HG03432 (cell line): ENCODE data around the gene ARAP2.

ENCODE experiments used
- ATAC-seq: cut with Tn5 transposase; IDR thresholded peaks from one replicate; pipeline ENCODE4 v1.9.1; 2021; ENCODE audit warnings: mild to moderate bottlenecking, moderate library complexity; ENCODE audit not compliant: unreplicated experiment

Gene ARAP2

DNA sequence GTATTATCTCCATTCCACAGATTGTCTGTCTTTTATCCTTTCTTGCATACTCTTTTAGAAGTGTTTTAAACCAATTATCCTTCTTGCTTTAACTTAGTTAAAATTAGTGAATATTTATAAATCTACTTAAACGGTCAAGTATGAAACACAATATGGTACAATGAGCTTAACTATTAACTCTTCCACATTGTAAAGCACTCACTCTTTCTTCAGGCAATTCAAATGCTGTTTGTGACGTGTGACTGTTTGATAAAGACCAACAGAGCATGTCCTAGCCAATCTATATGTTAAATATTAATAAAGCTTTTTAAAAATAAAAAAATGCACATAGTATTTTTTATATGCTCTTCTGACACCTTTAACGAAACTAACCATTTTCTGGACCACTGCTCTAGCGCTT, 192.7 kb downstream of the ARAP2 start:
- ATAC-seq = no peak

DNA sequence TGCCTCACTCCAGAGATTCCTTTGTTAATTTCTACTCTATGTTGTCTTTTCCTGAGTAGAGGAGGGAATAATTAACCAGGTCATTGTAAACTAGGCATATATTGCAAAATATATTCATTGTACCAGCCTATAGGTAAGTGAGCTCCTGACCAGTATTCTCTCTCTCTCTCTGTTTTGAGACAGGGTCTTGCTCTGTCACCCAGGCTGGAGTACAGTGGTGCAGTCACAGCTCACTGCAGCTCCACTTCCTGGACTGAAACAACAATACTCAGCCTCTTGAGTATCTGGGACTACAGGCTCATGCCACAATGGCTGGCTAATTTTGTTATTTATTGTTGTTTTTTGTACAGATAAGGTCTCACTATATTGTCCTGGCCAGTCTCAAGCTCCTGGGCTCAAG, 198.3 kb downstream of the ARAP2 start:
- ATAC-seq = no peak

DNA sequence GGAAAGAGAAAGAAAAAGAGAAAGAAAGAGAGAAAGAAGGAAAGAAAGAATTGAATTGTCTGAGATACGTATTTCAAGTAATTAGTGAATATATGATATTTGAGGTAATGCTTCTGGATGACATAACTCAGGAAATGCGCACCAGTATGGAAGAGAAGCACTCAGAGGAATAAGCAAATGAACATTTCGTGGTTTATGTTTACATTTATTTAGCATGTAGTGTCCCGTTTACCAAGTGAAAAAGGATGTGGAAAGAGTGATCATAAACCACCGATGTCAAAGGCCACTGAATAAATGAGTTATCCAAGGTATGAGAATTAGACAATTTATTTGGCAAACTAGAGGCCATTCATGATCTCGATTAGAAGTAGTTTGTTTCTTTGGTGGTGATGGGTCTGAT, 200.4 kb downstream of the ARAP2 start:
- no peak for ATAC-seq

DNA sequence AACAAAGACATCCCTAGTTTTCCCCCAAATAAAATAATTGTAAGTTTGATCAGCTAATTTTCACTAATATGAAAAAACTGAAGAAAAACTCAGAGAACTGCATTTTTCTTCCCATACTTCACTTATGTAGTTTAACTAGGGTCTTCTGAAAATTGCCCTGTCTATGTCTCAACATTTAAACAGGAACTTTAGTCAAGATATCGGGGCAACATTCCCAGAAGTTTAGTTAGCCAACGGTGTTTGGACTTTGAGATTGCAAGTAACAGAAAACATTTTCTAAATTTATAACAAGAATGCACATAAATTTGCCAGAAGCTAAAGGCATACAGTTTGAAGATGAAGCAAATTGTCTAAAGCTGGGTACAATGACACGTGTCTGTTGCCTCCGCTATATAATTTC, 201.1 kb downstream of the ARAP2 start:
- ATAC-seq = no peak

DNA sequence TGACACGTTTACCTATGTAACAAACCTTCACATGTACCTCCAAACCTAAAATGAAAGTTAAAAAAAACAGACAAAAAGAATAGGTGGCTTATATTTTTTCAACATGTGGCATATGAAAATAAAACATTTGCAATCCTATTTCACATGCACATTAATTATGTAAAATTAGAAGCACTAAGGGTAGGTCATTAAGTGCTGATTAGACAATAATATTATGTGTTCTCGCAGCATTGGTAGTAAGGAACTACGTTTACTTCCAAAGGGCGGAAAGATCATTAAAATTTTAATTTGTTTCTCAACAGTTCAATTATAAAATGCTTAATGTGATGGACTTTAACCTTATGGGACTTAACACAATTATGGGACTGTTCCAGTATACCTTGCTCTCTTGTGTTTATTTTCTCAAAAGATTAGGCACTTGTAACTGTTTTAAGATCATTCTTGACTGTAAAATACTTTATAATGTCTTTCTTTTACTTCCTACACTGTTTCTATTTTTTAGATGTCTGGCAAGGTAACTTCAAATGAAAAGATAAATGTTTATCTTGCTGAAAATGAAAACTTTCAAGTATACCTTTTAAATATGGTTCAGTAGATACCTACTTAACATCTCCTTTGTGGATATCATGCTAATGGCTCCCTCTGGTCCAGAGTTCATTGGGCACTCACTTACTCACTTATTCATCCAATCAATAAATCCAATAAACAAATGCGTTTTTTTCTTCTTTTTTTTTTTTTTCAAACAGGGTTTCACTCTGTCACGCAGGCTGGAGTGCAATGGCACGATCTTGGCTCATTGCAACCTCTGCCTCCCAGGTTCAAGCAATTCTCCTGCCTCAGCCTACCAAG, 202.0 kb downstream of the ARAP2 start:
- no peak for ATAC-seq

DNA sequence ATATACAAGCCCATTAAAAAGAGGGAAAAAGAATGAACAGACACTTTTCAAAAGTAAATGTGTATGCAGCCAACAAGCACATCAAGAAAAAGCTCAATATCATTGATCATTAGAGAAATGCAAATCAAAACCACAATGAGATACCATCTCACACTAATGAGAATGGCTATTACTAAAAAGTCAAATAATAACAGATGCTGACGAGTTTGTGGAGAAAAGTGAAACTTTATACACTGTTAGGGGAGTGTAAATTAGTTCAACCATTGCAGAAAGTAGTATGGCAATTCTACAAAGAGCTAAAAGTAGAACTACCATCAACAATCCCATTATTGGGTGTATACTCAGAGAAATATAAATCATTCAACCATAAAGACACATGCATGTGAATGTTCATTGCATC, 203.0 kb downstream of the ARAP2 start:
- ATAC-seq = no peak

DNA sequence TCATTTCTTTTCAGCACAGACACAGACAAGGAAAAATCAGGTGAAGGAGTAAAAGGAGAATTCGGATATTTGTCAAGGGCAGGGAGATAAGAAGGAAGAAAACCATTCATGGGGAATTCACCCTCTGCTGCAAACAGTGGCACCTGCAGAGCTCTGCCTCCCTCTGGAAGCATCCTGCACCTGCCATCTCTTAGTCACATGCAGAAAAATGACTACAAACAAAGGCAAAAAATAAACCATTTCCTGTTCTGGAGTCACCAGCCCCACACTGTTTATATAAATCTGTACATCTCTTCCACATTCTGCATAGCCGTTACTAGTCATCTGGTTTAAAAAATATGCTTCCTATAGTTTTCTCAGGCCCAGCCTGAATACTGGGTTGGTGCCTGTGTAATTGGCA, 205.3 kb downstream of the ARAP2 start:
- no peak for ATAC-seq

DNA sequence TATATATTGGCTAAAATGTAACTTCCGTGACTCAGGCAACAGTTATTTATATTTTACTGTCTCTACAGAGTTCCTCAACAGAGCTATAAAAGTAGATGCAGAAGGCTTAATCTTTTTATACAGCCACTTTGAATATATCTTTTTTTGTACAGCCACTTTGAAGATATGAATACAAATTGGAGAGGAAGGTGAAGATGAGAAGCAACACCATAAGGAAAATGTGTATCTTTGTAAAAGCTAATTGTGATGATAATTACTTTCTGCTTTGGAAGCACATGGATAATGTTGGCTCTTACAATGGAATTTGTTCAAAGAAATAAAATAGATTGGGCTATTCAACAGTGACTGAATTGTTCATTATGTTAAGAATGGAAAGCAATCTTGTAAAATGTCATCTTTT, 205.8 kb downstream of the ARAP2 start:
- ATAC-seq = no peak

DNA sequence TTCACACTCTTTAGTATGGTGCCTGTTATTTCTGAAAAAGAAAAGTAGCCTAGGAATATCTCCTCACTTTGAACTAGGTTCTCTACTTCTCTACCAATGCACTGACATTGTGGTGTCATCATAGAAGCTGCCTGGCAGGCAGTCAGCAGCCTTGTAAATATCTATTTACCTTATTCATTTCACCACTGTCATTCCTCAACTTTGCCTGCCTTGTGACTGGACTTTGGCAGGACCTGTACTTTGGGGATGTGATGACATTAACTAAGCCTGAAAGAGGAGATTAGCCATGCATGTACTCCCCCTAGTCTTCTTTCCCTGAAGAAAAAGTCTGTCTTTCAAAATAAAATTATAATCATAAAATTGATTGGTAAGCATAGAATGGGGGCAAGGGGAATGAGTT, 207.2 kb downstream of the ARAP2 start:
- no peak for ATAC-seq

DNA sequence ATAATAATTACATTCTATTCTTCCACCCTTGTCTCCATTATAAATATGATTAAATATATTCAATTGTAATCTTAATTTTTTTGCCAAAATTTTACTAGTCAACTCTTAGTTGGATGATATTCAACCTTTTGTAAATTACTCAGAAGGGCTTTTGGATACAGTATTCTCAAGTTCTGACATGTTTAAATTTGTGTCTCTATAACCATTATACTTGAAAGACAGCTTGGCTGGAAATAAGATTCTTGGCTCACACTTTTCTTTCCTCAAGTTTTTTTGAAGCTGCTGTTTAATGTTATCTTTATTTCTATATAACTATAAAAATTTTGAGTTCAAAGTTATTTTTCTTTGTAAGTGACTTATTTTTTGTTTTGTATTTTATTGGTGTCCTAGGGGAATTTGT, 214.4 kb downstream of the ARAP2 start:
- ATAC-seq = no peak

DNA sequence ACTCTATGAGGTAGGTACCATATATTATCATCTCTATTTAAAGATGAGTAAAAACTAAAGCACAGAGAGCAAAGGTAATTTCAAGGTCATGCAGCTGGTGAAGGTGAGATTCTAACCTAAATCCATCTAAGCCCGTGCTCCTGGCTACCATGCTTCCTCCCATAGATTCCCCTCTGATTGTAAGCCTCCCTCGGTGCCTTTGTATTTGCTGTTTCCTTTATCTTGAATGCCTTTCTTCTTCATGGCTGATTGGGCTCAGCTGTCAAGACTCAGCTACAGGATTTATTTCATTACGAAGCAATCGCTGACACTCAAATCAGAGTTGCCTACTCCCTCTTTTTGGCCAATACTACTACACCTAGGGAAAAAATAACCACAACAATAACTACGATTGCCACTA, 217.1 kb downstream of the ARAP2 start:
- no peak for ATAC-seq

DNA sequence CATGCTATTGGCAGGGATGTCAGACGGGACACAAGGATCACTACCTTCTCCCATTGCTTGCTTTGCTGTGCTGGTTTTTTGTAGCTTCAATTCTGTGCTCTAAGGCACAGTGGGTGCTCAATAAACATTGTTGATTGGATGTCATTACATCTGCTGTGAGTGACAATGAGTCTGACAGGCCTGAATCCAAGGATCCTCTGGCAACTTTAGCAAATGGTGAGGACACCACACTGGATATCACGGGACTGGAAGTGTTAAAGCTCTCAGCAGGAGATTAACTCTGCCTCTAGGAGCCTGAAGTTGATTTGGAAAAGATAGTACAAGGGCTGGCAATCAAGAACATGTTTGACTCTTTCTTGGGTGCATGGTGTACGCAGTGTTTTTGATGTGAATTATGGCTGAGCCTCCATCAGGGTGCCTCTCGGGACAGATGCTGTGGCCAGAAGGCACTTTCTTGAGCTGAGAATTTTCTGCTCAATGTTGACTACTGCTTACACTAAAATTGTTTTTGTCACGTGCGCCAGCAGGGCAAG, 217.9 kb downstream of the ARAP2 start:
- ATAC-seq = no peak

DNA sequence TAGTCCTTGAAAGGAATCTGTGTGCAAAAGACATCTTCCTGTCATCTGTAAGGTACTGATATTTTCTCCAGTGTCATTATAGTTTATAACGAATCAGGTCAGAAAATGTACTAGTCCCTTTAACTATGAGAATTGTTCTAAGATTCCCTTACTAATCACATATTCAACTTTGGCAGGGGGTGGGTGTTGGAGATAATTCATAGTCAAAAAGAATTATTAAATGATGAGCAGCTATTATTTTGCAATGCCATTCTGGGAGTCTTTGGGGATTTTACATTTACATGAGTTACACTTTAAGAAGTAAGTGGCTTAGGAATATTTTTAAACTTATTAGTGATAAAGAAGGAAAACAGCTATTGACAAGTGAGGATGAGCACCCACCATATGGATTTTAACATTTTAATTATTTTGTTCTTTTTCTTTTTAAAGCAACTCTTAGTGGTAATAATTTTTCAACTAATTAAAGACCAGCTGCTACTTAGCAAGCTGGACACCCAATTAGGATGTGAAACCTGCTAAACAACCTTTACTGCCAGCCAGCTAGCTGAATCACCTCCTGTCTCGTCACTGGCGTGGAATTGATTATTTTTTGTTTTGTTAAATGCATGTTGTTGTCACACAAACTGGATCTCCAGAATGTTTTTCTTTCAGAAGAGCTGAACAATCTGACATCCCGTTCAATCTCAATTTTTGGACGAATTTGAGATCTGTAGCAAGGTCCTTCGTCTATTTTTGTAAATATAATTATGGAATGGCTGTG, 219.2 kb downstream of the ARAP2 start:
- ATAC-seq = no peak

DNA sequence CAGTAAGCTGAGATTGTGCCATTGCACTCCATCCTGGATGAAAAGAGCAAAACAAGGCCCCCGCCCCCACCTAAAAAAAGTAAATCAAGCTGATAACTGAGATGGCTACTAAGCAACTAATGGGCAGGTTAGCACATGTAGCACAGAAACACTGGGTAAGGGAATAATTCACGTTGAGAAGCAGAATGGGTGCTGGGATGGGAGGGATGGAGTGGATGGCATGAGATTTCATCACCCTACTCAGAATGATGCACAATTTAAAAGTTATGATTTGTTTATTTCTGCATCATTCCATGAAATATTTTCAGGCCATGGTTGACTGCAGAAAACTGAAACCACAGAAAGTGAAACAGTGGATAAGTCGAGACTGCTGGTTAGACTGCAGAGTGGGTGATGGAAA, 224.0 kb downstream of the ARAP2 start:
- ATAC-seq = no peak
